HG02763 (cell line): ENCODE measurements around the gene SIM2.

Experiments used
- ATAC-seq: cut with Tn5 transposase; IDR thresholded peaks from one replicate; pipeline ENCODE4 v1.9.1; 2021; ENCODE audit warnings: mild to moderate bottlenecking, moderate library complexity; ENCODE audit not compliant: unreplicated experiment

SIM2 gene

DNA sequence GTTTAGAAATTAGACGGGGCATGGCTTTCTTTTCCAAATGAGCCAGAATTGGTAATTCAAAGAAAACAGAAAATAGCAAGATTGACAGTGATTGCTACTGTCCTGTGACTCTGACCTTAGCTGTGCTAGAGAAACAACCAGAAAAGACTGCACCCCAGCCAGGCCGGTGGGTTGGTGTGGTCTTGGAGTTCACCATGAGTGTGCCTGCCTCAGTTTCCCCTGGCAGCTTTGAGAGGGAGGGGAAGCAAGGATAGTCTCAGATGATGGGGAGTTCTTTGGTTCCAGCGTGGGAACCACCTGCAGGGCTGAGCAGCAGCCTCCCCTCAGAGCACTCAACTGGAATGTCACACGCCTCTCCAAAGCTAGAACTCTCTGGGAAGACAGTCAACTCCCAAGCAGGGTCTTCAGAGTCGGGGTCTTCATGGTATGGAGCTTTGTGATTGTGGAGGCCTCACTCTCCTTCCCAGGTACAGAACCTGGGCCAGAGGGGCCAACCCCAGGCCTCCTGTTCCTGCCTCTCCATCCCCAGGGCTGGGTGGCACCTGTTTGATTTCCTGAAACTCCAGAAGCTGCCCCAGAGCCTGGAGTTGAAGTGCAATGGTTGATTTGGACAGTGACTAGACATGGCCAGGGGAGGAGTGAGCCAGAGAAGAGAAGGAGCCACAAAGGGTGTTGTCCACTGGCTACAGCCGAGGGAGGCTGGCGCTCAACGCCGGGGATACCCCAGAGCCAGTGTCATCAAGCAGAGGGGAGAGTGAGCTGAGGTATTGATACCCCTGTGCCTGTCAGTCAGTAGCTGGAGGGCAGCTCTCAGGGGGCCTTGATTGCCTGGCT is 35.7 kb downstream of the SIM2 start:
- no peak for ATAC-seq

DNA sequence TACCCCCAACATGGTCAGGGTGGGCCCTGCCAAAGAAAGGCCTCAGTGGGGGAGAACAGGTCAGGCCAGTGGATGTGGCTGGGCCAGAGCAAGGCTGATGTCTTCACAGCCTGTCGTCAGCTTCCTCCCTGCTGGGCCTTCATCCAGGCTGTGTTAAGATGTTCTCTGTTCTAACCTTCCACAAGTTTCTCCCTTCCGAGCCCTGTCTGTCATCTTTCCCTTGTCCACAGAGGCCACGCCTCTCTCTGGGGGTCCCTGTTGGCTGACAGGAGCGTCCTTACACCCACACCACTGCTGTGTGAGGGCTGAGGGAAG is 36.2 kb downstream of the SIM2 start:
- ATAC-seq, result no peak

DNA sequence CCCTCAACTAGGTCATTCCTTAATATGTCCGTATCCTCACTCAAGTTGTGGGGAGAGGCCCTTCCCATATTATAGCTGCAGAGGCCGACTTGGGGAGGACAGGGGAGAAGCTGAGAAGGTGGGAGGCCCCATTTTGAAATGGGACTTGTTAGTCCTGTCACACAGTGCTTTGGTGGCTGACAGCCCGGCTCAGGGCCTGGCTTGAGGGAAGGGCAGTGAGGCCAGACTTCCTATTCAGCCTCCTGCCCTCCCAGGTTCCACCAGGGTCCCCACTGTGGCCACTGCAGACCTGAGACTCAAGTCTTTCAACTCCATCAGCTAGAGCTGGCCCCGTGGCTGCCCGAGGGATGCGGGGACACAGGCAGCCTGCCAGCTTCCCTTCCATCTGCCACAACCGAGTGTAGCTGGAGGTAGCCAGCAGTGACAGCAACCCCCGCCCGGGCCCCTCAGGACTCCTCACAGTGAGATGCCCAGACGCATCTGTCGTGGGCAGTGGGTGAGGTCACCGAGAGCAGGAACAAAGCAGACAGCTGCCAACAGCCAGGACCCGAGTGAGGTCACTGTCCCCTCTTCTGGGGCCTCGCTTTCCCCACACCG is 36.9 kb downstream of the SIM2 start:
- no peak for ATAC-seq

DNA sequence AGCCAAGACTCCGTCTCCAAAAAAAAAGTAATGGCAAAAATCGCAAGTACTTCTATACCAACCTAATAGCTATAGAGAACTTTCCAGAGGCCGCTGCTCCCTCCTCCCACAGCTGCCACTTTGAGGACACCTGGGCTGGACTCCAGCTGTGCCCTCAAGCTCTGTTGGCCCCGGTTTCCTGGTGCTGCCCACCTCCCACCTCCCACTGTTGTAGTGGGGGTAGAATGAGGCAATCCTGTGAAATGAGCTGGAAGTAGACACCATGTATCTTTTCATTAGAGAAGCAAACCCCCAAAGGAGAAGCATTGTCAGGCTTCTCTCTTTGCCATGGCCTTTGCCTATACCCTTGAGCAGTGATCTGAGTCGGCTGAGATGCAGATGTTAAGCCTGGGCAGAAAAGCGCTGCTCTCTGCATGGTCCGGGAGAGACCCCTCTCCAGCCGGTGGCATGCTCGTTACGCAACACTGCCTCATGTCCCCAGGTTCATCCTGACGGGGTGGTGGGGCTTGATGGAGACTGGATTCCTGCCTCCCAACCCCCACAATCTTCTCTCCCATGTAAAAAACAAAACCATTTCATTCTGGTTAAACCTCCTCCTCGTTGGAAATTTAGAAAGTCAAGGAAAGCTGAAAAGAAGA is 39.7 kb downstream of the SIM2 start:
- no peak for ATAC-seq

DNA sequence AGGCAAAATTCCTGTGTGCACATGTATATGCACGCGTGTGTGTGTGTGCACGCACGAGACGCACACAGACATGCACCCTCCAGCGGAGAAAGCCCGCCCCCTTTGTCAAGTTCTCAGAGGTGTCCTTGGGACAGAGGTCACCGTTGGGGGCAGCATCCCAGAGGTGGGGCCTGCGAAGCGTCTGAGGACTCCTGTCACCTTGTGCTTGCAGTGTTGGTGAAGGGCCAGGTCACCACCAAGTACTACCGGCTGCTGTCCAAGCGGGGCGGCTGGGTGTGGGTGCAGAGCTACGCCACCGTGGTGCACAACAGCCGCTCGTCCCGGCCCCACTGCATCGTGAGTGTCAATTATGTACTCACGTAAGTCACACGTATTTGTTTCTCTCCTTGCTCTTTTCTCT is 42.6 kb downstream of the SIM2 start:
- no peak for ATAC-seq

DNA sequence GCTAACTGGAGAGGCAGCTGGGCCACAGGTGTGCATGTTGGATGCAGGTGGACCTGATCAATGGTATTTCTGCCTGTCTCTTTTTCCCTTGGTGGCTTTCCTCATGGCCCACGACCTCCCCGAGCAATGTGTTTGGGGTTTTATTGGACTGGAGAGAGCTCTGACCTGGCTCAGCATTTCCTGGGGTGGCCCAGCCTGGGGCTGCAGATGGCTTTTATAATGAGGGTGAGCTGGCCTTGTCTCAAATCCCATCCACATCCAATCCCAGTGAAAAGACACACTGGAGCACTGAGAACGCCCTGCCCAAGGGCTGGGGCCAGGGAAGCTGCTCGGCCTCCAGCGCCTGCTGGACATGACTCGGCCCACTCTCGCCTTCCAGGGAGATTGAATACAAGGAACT is 44.1 kb downstream of the SIM2 start:
- no peak for ATAC-seq

DNA sequence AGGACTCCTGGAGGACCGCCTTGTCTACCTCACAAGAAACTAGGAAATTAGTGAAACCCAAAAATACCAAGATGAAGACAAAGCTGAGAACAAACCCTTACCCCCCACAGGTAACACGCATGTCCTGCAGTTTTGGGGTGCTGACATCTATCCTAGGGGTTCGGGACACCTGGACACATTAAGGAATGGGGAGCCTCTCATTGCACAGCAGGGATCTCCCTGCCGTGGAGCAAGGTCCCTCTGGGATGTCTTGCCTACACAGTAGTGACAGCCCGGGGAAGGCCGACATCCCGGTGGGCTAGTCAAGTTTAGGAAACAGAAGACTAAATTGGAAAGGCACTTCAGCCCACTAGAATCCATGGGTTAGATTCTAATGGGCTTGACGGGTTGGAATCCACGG is 44.5 kb downstream of the SIM2 start:
- ATAC-seq, result no peak

DNA sequence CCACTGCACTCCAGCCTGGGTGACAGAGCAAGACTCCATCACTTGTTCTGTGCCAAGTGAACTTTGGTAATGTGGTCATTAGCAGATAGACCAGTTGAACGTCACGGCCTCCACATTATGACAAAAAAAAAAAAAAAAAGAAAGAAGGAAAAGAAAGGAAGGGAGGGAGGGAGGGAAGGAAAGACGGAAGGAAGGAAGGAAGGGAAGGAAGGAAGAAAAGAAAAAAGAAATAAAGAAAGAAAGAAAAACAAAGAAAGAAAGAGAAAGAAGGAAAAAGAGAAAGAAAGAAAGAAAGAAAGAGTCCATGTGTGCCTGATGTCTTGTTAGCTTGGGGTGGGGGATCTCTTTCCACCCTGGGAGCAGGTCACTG is 45.3 kb downstream of the SIM2 start:
- no peak for ATAC-seq

DNA sequence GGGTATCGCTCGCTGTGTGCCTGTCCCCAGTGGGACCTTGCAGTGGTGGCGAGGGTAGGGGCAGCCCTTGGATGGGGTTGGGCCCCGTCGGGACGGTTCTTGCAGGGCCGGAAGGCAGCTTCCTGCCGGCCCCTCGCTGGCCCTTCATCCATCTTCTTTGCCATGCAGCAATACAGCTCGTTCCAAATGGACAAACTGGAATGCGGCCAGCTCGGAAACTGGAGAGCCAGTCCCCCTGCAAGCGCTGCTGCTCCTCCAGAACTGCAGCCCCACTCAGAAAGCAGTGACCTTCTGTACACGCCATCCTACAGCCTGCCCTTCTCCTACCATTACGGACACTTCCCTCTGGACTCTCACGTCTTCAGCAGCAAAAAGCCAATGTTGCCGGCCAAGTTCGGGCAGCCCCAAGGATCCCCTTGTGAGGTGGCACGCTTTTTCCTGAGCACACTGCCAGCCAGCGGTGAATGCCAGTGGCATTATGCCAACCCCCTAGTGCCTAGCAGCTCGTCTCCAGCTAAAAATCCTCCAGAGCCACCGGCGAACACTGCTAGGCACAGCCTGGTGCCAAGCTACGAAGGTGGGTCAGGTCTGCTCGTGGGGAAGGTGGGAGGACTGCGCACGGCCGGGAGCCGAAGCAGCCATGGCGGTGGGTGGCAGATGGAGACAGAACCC is 45.8 kb downstream of the SIM2 start:
- ATAC-seq, result no peak

DNA sequence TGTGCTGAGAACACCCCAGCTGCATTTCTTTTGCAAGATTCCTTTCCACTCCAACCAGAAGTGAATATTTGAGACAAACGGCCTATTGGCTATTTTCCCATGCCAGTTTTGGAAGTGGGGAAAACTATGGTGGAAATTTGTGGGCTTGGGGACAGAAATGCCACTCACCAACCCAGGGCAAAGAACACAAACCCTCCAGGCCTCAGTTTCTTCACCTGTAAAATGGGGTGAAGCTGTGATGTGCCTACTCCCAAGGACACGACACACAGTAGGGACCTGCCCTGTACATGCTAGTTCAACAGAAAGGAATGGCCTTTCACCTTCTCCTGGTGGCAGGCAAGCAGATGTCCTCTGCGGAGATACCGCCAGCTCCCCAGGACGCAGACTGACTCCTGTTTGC is 46.5 kb downstream of the SIM2 start:
- ATAC-seq, result no peak

DNA sequence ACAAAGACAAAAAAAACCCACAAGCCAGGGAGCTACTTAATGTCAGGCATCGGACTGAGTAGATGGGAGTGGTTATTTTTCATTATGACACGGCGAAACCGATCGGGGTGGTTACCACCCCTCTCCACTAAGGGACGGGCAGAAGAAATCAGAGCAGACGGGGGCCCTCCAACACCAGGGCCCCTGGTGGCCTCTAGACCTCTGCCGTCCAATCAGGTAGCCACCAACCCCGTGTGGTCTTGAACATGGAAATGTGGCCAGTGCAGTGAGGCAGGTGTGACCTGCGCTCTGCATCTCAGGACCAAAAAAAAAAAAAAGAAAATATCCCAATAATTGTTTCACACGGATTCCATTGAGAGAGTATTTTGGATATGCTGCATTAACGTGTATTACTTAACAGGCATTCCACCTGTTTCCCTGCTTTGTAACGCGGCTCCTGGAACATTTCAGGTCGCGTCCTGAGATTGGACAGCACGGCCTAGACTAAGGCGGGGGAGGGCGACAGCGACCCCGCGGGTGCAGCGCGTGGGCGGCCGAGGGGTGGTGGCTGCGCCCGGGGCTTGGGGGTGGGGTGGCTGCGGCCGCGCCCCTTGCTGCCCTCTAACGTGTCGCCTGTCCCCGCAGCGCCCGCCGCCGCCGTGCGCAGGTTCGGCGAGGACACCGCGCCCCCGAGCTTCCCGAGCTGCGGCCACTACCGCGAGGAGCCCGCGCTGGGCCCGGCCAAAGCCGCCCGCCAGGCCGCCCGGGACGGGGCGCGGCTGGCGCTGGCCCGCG is 48.3 kb downstream of the SIM2 start:
- ATAC-seq, result no peak

DNA sequence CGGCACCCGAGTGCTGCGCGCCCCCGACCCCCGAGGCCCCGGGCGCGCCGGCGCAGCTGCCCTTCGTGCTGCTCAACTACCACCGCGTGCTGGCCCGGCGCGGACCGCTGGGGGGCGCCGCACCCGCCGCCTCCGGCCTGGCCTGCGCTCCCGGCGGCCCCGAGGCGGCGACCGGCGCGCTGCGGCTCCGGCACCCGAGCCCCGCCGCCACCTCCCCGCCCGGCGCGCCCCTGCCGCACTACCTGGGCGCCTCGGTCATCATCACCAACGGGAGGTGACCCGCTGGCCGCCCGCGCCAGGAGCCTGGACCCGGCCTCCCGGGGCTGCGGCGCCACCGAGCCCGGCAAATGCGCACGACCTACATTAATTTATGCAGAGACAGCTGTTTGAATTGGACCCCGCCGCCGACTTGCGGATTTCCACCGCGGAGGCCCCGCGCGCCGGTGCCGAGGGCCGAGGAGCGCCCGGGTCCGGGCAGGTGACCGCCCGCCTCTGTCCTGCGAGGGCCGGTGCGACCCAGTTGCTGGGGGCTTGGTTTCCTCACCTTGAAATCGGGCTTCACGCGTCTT is 49.0 kb downstream of the SIM2 start:
- ATAC-seq, result no peak

DNA sequence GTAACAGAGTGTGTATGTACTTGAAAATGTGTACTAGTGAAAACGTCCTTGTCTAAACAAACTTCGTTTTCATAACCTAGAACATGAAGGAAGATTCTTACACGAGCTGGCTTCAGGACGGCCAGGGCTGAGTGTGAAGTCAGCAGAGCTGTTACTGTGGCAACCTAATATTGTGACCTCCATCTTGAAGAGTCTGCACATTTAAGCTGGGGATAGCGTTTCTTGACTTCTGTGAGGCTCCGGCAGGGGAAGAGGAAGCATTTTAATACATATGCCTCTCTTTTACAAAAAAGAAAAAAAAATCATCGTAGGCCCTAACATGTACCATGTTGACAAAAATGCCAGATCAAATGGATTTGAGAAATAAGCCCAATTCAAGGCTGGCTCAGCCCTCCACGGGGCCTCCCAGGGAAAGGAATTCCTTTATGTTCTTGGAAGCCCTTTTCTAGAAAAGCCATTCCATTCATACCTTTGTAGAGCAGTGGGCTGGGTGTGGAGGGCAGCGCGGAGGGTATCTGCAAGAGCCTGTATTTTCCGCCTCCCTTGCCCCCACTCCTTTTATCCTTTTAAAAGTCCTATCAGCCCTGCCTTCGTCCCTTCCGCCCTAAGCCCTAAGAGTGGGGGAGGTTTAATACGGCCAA is 51.1 kb downstream of the SIM2 start:
- no peak for ATAC-seq

DNA sequence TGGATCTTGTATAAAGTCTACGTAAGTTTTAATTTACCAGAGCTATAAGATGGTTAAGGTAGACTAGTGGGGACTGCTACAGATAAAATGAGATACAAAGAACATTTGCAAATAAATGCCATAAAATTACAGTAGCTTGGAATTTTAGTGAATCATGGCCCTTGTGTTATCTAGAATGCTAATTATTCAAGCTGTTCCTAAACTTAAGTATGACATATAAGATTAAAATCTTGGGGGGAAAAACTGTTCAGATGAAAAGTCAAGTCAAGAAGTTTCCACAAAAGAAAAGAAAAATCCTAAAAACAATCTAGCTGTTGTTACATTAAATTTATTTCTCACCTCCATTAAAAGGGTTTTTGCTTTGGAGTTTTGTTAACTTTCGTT is 51.7 kb downstream of the SIM2 start:
- ATAC-seq, result no peak

DNA sequence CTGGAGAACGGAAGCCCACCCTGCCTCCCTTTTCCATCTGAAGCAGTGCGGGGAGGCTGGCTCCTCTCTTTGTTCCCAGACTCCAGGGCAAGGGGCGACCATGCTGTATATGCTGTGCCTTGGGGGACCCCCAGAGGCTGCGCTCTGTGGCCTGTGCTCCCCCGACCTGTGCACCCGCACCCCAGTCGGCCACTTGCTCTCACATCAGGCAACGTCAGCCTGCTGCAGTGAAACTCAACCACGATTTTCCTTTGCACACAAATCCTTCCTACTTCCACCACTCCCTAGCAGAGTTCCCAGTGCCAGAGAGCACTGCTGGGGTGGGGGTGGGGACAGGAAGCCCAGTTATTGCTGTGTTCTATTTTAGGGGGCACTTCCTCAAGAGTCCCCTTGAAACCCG is 52.5 kb downstream of the SIM2 start:
- no peak for ATAC-seq

DNA sequence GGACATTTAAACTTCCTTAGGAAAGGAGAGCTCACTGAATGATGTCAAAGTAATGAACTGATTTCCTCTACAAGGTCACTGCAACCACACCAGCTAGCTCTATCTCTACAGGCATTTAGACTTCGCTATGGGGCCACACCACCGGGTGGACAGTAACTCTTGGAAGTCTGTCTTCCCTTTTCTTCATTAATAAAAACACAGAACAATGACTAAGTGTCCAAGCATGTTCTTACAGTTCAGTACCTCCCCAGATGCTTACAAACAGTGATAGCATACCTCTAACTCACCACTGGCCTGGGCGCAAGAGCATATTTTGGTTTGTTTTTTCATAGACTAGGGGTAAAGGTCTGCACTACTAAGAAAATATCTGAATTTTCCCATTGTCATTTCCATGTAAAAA is 54.6 kb downstream of the SIM2 start:
- ATAC-seq, result no peak

DNA sequence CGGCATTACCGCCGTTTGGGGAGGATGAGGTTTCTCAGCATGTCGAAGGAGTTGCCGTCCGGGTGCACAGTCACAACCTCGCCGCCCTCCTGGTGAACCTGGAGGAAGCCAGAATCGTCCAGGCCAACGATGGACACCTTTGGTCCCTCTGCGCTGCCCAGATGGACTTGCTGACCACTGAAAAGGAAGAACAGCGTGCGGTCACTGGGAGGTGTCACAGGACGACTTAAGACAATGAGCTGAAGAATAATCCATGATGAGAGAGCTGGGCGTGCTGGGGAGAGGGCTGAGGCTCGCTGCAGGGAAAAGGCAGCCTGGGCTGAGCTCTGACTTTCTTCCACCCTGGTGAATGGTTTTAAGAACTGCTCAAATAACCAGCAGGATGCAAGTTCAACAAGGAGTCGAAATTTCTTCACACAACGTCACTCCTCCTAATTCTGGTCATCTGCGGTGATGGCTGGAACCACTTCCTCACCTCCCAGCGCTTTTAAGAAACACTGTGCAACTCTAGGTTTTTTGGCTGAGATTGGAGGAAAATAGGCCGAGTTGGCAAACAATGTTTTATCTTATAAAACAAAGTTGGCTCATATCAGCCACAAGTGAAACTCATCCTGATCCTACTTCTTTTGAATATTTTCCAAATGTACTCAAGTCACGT is 55.5 kb downstream of the SIM2 start:
- no peak for ATAC-seq

DNA sequence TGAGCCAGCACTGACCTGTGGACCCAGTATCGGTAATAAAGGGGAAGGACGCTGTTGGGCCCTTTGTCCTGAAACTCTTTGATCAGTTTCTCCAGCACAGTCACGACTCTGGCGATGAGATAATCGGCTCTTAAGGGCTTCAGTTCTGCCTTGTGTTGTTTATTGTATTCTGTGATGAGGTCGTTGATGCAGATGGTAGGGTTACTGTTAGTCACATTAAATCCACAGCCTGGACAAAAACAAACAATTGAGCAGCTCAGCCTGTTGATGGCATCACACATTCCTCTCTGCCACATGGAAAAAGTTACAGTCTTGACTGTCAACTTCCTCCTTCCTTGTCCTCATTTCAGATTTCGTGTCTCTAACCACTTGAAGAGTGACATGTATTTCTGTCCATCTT is 57.6 kb downstream of the SIM2 start:
- ATAC-seq, result no peak

DNA sequence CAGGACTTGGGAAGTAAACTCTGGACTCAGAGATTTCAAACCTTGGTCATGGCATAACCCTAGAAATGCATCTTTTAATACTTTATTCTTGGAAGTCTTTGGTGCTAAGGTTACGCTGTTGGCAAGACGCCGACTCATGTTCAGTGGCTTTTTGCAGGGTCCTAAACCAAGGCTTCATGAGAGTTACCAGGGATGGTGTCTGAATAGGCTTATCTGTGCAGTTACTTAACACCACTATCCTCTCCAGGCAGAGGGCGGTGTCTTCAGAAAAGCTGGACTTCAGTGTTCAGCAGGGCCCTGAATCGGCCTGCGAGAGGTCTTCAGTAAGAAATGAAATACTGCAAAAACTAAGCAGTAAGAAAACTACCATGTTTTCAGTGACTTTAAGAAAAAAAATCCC is 58.3 kb downstream of the SIM2 start:
- ATAC-seq, result no peak
